ENCODE results near the gene GPR75. TPM values are rescaled to one million over a fixed set of nuclear protein-coding genes. Genes with fewer than 3 reads are reported as not detected.

GPR75 gene
- total RNA-seq = 1 to 10 TPM; 2.5 to 7.4 (median 4.4) TPM

- Histone ChIP-seq H3K27ac (no peak within 1 kb of the TSS), H3K27me3 (no peaks in the 10 kb centered on the region), H3K4me3 (peak within 1 kb of the TSS; percentile 14 to 34 (median 30)), H3K4me1 (peaks cover 0 to 7% (median 0%) of the 10 kb centered on the region in 4 donors), H3K9me3 (no peaks in the 10 kb centered on the region), H3K36me3 (peaks cover 0 to 4% (median 0%) of the 10 kb centered on the region in 4 donors)
- DNase-seq = no peak
- no peak for TF ChIP-seq CTCF (IDR thresholded peaks at IDR 0.05)
- TF ChIP-seq POLR2A (IDR thresholded peaks at IDR 0.05) = no peak
- TF ChIP-seq EP300 (IDR thresholded peaks at IDR 0.05; ENCODE audit: low read depth) = no peak
- no peak for TF ChIP-seq POLR2AphosphoS5 (IDR thresholded peaks at IDR 0.05)
- intact Hi-C loops (cut with DNase I; ENCODE audit: low total_unique reads) (no loop called here), in situ Hi-C loops (cut with MboI; ENCODE audit: low pct_ligation_motif_present in 1 of 4, low pct_unique_long_range_greater_than_20kb in 1 of 4, low sequenced_read_pairs in 3 of 4) (no loop called here)
- WGBS, 2 donors (ENCODE audit: low coverage in 1 of 2) = 44 to 60% methylated on average over 2 to 72 of the region's 72 CpGs
Observed at GRCh38 chr2:53859206-53860181, at the start of gene GPR75. Gene GPR75 (minus strand): TSS chr2:53859967. CDS start chr2:53854756, 5,211 bp downstream.

GRCh38 chr2:53907582-53907981 lies 47.8 kb upstream of the GPR75 start:
- Histone ChIP-seq H3K27ac (no peak overlapping the region), H3K36me3 (peaks cover 0 to 59% (median 27%) of the 10 kb centered on the region in 4 donors), H3K9me3 (no peaks in the 10 kb centered on the region), H3K4me3 (no peak overlapping the region), H3K27me3 (no peaks in the 10 kb centered on the region), H3K4me1 (no peaks in the 10 kb centered on the region)
- intact Hi-C loops (cut with DNase I; ENCODE audit: low total_unique reads) = no loop called here
- no peak for DNase-seq
- WGBS, 2 donors (ENCODE audit: low coverage in 1 of 2) = 67 to 81% methylated on average over 1 of the region's 1 CpG
- TF ChIP-seq EP300 (IDR thresholded peaks at IDR 0.05; ENCODE audit: low read depth) (no peak), POLR2A (IDR thresholded peaks at IDR 0.05) (no peak), CTCF (IDR thresholded peaks at IDR 0.05) (no peak), POLR2AphosphoS5 (IDR thresholded peaks at IDR 0.05) (no peak)
- in situ Hi-C loops (cut with MboI; ENCODE audit: low pct_ligation_motif_present in 1 of 4, low pct_unique_long_range_greater_than_20kb in 1 of 4, low sequenced_read_pairs in 3 of 4) = no loop called here

GRCh38 chr2:53905396-53905795 lies 45.6 kb upstream of the GPR75 start:
- no peak overlapping the region for H3K27ac ChIP-seq
- in situ Hi-C loops (cut with MboI; ENCODE audit: low pct_ligation_motif_present in 1 of 4, low pct_unique_long_range_greater_than_20kb in 1 of 4, low sequenced_read_pairs in 3 of 4) = no loop called here
- intact Hi-C loops (cut with DNase I; ENCODE audit: low total_unique reads) = no loop called here
- H3K27me3 ChIP-seq = no peaks in the 10 kb centered on the region
- TF ChIP-seq POLR2A (IDR thresholded peaks at IDR 0.05) (no peak), CTCF (IDR thresholded peaks at IDR 0.05) (no peak), POLR2AphosphoS5 (IDR thresholded peaks at IDR 0.05) (no peak), EP300 (IDR thresholded peaks at IDR 0.05; ENCODE audit: low read depth) (no peak)
- 96 to 97% methylated on average over 5 to 9 of the region's 9 CpGs for WGBS, 2 donors (ENCODE audit: low coverage in 1 of 2)
- no peak overlapping the region for H3K4me3 ChIP-seq
- peaks cover 0 to 71% (median 33%) of the 10 kb centered on the region in 4 donors for H3K36me3 ChIP-seq
- no peaks in the 10 kb centered on the region for H3K9me3 ChIP-seq
- DNase-seq = no peak
- no peaks in the 10 kb centered on the region for H3K4me1 ChIP-seq

GRCh38 chr2:53903011-53903410 lies 43.2 kb upstream of the GPR75 start:
- Histone ChIP-seq H3K36me3 (peaks cover 0 to 82% (median 37%) of the 10 kb centered on the region in 4 donors), H3K9me3 (no peaks in the 10 kb centered on the region), H3K27ac (no peak overlapping the region), H3K4me3 (no peak overlapping the region), H3K27me3 (no peaks in the 10 kb centered on the region), H3K4me1 (no peaks in the 10 kb centered on the region)
- TF ChIP-seq POLR2AphosphoS5 (IDR thresholded peaks at IDR 0.05) (no peak), POLR2A (IDR thresholded peaks at IDR 0.05) (no peak), CTCF (IDR thresholded peaks at IDR 0.05) (no peak), EP300 (IDR thresholded peaks at IDR 0.05; ENCODE audit: low read depth) (no peak)
- intact Hi-C loops (cut with DNase I; ENCODE audit: low total_unique reads) (no loop called here), in situ Hi-C loops (cut with MboI; ENCODE audit: low pct_ligation_motif_present in 1 of 4, low pct_unique_long_range_greater_than_20kb in 1 of 4, low sequenced_read_pairs in 3 of 4) (no loop called here)
- no peak for DNase-seq
- 66 to 75% methylated on average over 4 of the region's 4 CpGs for WGBS, 2 donors (ENCODE audit: low coverage in 1 of 2)

Measured in transverse colon (tissue), 4 donors.